ENCODE measurements around the gene GGA1. TPM values are rescaled to one million over a fixed set of nuclear protein-coding genes. Genes with fewer than 3 reads are reported as not detected.

Gene GGA1
- total and polyA plus RNA-seq, 2 donors (not counting 1 experiment from before 2014, with no cell fraction given) = 137 to 154 TPM

GRCh38 chr22:37677493-37677974 is 68.9 kb downstream of the GGA1 start:
- no peaks in the 10 kb centered on the region for H3K27me3 ChIP-seq (replicated peaks in 1 of 4; ENCODE audit: control extremely low read depth in 1 of 4, control insufficient read depth in 3 of 4, insufficient read depth in 4 of 4, low read length in 3 of 4)
- ATAC-seq (ENCODE audit: low read depth) (peak; percentile 19), DNase-seq (no peak)
- Mint-ChIP-seq H3K27ac (peak overlapping the region; percentile 97), H3K4me3 (peak overlapping the region; percentile 96), H3K27me3 (no peaks in the 10 kb centered on the region), H3K9me3 (ENCODE audit: insufficient read depth) (no peaks in the 10 kb centered on the region), H3K4me1 (peaks cover 50% of the 10 kb centered on the region)
- H3K9ac ChIP-seq (ENCODE audit: low read length) = peak overlapping the region; percentile 87
- H2AFZ ChIP-seq (ENCODE audit: insufficient read depth, low read depth, low read length, poor library complexity, severe bottlenecking) = peak overlapping the region; percentile 82
- TF ChIP-seq, protein P1, sequence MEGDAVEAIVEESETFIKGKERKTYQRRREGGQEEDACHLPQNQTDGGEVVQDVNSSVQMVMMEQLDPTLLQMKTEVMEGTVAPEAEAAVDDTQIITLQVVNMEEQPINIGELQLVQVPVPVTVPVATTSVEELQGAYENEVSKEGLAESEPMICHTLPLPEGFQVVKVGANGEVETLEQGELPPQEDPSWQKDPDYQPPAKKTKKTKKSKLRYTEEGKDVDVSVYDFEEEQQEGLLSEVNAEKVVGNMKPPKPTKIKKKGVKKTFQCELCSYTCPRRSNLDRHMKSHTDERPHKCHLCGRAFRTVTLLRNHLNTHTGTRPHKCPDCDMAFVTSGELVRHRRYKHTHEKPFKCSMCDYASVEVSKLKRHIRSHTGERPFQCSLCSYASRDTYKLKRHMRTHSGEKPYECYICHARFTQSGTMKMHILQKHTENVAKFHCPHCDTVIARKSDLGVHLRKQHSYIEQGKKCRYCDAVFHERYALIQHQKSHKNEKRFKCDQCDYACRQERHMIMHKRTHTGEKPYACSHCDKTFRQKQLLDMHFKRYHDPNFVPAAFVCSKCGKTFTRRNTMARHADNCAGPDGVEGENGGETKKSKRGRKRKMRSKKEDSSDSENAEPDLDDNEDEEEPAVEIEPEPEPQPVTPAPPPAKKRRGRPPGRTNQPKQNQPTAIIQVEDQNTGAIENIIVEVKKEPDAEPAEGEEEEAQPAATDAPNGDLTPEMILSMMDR (IDR thresholded peaks at IDR 0.05) = no peak
- TF ChIP-seq EZH2 (IDR thresholded peaks at IDR 0.05; ENCODE audit: borderline replicate concordance, insufficient read depth, low read depth, low read length, poor library complexity, severe bottlenecking) = no peak
- no peaks in the 10 kb centered on the region for H3K36me3 ChIP-seq (replicated peaks in 1 of 2; ENCODE audit: control extremely low read depth in 1 of 2, control insufficient read depth in 1 of 2, extremely low read depth in 1 of 2, insufficient read depth in 2 of 2, low read length in 1 of 2)
- no peaks in the 10 kb centered on the region for H3K9me3 ChIP-seq (ENCODE audit: control extremely low read depth in 1 of 3, control insufficient read depth in 2 of 3, insufficient read depth in 1 of 3, low read length in 2 of 3)
- H3K4me2 ChIP-seq (replicated peaks; ENCODE audit: low read depth, low read length, poor library complexity, severe bottlenecking) = peak overlapping the region; percentile 91
- intact Hi-C loops (cut with micrococcal nuclease) = loop anchor here (1.0 to 2.0 kb wide), 7 partner anchors 9 to 167 kb away; partner anchors contain the start of genes ANKRD54, GGA1, NOL12 and PDXP
- no peaks in the 10 kb centered on the region for H4K20me1 ChIP-seq (ENCODE audit: control insufficient read depth, insufficient read depth, low read length, poor library complexity, severe bottlenecking)
- peaks cover 28 to 57% of the 10 kb centered on the region in 2 donors for H3K4me1 ChIP-seq (ENCODE audit: control insufficient read depth in 2 of 2, insufficient read depth in 2 of 2, low read length in 2 of 2)
- ChIA-PET POLR2A (interaction anchor here (0.6 to 3.9 kb wide), 11 partner anchors 8 to 1147 kb away, joined by 3 to 44 read pairs (median 5); partner anchors contain the start of genes GGA1, NOL12 and PDXP), CTCF (interaction anchor here (1.2 to 23.0 kb wide), 5 partner anchors 9 to 71 kb away, joined by 5 to 501 read pairs (median 185); partner anchors contain the start of genes LGALS1, NOL12, PDXP and SH3BP1)
- peak overlapping the region; percentile 48 to 92 (median 76) for H3K4me3 ChIP-seq (ENCODE audit: control extremely low read depth in 1 of 5, extremely low read depth in 1 of 5, insufficient read depth in 1 of 5, low read depth in 2 of 5, low read length in 4 of 5)
- H3K27ac ChIP-seq (ENCODE audit: low read length in 2 of 2) = peak overlapping the region; percentile 98
- peaks cover 25% of the 10 kb centered on the region for H3K79me2 ChIP-seq (ENCODE audit: control insufficient read depth, insufficient read depth, low read length)
- WGBS (ENCODE audit: insufficient coverage) = 73% methylated on average over 9 of the region's 15 CpGs

DNA sequence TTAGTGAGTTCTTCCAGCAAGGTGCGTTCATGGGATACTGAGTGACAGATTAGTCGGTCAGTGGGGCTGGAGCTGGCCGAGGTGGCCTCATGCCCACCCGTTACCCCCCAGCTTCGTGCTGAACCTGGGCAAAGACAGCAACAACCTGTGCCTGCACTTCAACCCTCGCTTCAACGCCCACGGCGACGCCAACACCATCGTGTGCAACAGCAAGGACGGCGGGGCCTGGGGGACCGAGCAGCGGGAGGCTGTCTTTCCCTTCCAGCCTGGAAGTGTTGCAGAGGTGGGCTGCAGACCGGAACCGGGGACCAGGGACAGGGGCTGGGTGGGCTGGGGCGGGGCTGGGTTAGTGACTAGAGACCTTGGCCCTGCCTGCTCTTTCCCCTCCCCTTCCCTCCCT is 69.7 kb downstream of the GGA1 start:
- Histone ChIP-seq H4K20me1 (ENCODE audit: control insufficient read depth, insufficient read depth, low read length, poor library complexity, severe bottlenecking) (no peaks in the 10 kb centered on the region), H3K9ac (ENCODE audit: low read length) (no peak overlapping the region), H3K27ac (ENCODE audit: low read length in 2 of 2) (peak overlapping the region in 1 of 2 donors; percentile 98), H3K36me3 (replicated peaks in 1 of 2; ENCODE audit: control extremely low read depth in 1 of 2, control insufficient read depth in 1 of 2, extremely low read depth in 1 of 2, insufficient read depth in 2 of 2, low read length in 1 of 2) (no peaks in the 10 kb centered on the region), H3K4me1 (ENCODE audit: control insufficient read depth in 2 of 2, insufficient read depth in 2 of 2, low read length in 2 of 2) (peaks cover 21 to 48% of the 10 kb centered on the region in 2 donors), H3K4me3 (ENCODE audit: control extremely low read depth in 1 of 5, extremely low read depth in 1 of 5, insufficient read depth in 1 of 5, low read depth in 2 of 5, low read length in 4 of 5) (no peak overlapping the region), H3K9me3 (ENCODE audit: control extremely low read depth in 1 of 3, control insufficient read depth in 2 of 3, insufficient read depth in 1 of 3, low read length in 2 of 3) (no peaks in the 10 kb centered on the region), H3K27me3 (replicated peaks in 1 of 4; ENCODE audit: control extremely low read depth in 1 of 4, control insufficient read depth in 3 of 4, insufficient read depth in 4 of 4, low read length in 3 of 4) (no peaks in the 10 kb centered on the region), H2AFZ (ENCODE audit: insufficient read depth, low read depth, low read length, poor library complexity, severe bottlenecking) (no peak overlapping the region), H3K4me2 (replicated peaks; ENCODE audit: low read depth, low read length, poor library complexity, severe bottlenecking) (peak overlapping the region; percentile 91), H3K79me2 (ENCODE audit: control insufficient read depth, insufficient read depth, low read length) (peaks cover 25% of the 10 kb centered on the region)
- POLR2A ChIA-PET = interaction anchor here (0.7 to 1.7 kb wide), 2 partner anchors 7 to 44 kb away, joined by 3 to 10 read pairs; partner anchors contain the start of gene NOL12
- Mint-ChIP-seq H3K27ac (no peak overlapping the region), H3K27me3 (no peaks in the 10 kb centered on the region), H3K4me3 (no peak overlapping the region), H3K4me1 (peaks cover 41% of the 10 kb centered on the region), H3K9me3 (ENCODE audit: insufficient read depth) (no peaks in the 10 kb centered on the region)
- DNase-seq (no peak), ATAC-seq (ENCODE audit: low read depth) (no peak)
- TF ChIP-seq, protein P1 (IDR thresholded peaks at IDR 0.05) = no peak
- no peak for TF ChIP-seq EZH2 (IDR thresholded peaks at IDR 0.05; ENCODE audit: borderline replicate concordance, insufficient read depth, low read depth, low read length, poor library complexity, severe bottlenecking)
- CTCF ChIA-PET = interaction anchor here (0.7 to 23.0 kb wide), 5 partner anchors 13 to 178 kb away, joined by 3 to 501 read pairs (median 185); partner anchors contain the start of genes LGALS1, PDXP and SH3BP1
- 88% methylated on average over 13 of the region's 18 CpGs for WGBS (ENCODE audit: insufficient coverage)
- intact Hi-C loops (cut with micrococcal nuclease) = no loop called here

All from B cell (primary cell).